SK-N-SH treated with all-trans-retinoic acid at 6 μM for 48 hours (cell line): ENCODE data around the gene DDX10.
A peak's percentile ranks its signal among the peaks of the same experiment; 100 is the strongest.

Experiments used
- ATAC-seq: fragments of 200-7000 bp; cut with Tn5 transposase; 3 replicates; pipeline ENCODE4 v1.9.1; 2020; ENCODE audit warnings: mild to moderate bottlenecking, moderate library complexity
- ARNTL ChIP-seq: fragments of 450-650 bp; formaldehyde crosslinking; IDR thresholded peaks from 2 replicates; pipeline ENCODE4 v1.5.0; 2020; ENCODE audit warnings: low read depth, mild to moderate bottlenecking, moderate library complexity, borderline replicate concordance
- CSDC2 ChIP-seq: fragments of 250-450 bp; sonication (Bioruptor Pico); IDR thresholded peaks from 2 replicates; pipeline ENCODE4 v1.5.0; 2020; ENCODE audit warnings: mild to moderate bottlenecking, moderate library complexity
- ESRRG ChIP-seq: fragments of 250-450 bp; sonication (Bioruptor Pico); IDR thresholded peaks from 2 replicates; pipeline ENCODE4 v1.6.1; 2021; ENCODE audit warnings: mild to moderate bottlenecking
- GLIS3 ChIP-seq: fragments of 250-450 bp; sonication (Bioruptor Pico); IDR thresholded peaks from 2 replicates; pipeline ENCODE4 v1.5.0; 2020; ENCODE audit warnings: mild to moderate bottlenecking, moderate library complexity
- ISL1 ChIP-seq: fragments of 250-450 bp; sonication (Bioruptor Pico); IDR thresholded peaks from 2 replicates; pipeline ENCODE4 v2.1.2; 2022; ENCODE audit warnings: mild to moderate bottlenecking, moderate library complexity
- OSR1 ChIP-seq: fragments of 250-450 bp; sonication (Bioruptor Pico); IDR thresholded peaks from 2 replicates; pipeline ENCODE4 v1.8.0; 2022; ENCODE audit warnings: moderate library complexity, mild to moderate bottlenecking, inconsistent platforms
- PPARA ChIP-seq: fragments of 250-450 bp; sonication (Bioruptor Pico); IDR thresholded peaks from 2 replicates; pipeline ENCODE4 v1.5.0; 2020; ENCODE audit warnings: mild to moderate bottlenecking, borderline replicate concordance
- RARB ChIP-seq: fragments of 250-450 bp; sonication (Bioruptor Pico); IDR thresholded peaks from 2 replicates; pipeline ENCODE4 v1.8.0; 2021; ENCODE audit warnings: mild to moderate bottlenecking, moderate library complexity
- SNAI2 ChIP-seq: fragments of 250-450 bp; sonication (Bioruptor Pico); IDR thresholded peaks from 2 replicates; pipeline ENCODE4 v1.5.0; 2020; ENCODE audit warnings: mild to moderate bottlenecking, moderate library complexity
- TCF4 ChIP-seq: fragments of 250-450 bp; sonication (Bioruptor Pico); IDR thresholded peaks from 2 replicates; pipeline ENCODE4 v1.8.0; 2021; ENCODE audit warnings: mild to moderate bottlenecking, moderate library complexity, borderline replicate concordance
- TOX ChIP-seq: fragments of 250-450 bp; sonication (Bioruptor Pico); IDR thresholded peaks from 2 replicates; pipeline ENCODE4 v1.8.0; 2021; ENCODE audit warnings: mild to moderate bottlenecking, moderate library complexity, borderline replicate concordance
- ZC3H10 ChIP-seq: fragments of 250-450 bp; sonication (Bioruptor Pico); IDR thresholded peaks from 2 replicates; pipeline ENCODE4 v1.5.1; 2021; ENCODE audit warnings: mild to moderate bottlenecking, moderate library complexity
- ZFP3 ChIP-seq: fragments of 250-450 bp; sonication (Bioruptor Pico); IDR thresholded peaks from 2 replicates; pipeline ENCODE4 v1.5.0; 2020; ENCODE audit warnings: mild to moderate bottlenecking, moderate library complexity
- ZFP30 ChIP-seq: fragments of 450-650 bp; formaldehyde crosslinking; IDR thresholded peaks from 2 replicates; pipeline ENCODE4 v1.5.0; 2022; ENCODE audit warnings: mild to moderate bottlenecking, moderate library complexity
- ZNF565 ChIP-seq: fragments of 450-650 bp; formaldehyde crosslinking; conservative IDR thresholded peaks from 2 replicates; pipeline ENCODE4 v1.5.0; 2020; ENCODE audit warnings: low read depth, mild to moderate bottlenecking, moderate library complexity
- ZNF70 ChIP-seq: fragments of 450-650 bp; formaldehyde crosslinking; IDR thresholded peaks from 2 replicates; pipeline ENCODE4 v1.5.0; 2020; ENCODE audit warnings: mild to moderate bottlenecking, moderate library complexity
- ZNF8 ChIP-seq: fragments of 450-650 bp; formaldehyde crosslinking; IDR thresholded peaks from 2 replicates; pipeline ENCODE4 v1.5.0; 2020; ENCODE audit warnings: mild to moderate bottlenecking, moderate library complexity
- TF ChIP-seq, protein P1 (sequence below): fragments of 250-450 bp; sonication (Bioruptor Pico); IDR thresholded peaks from 2 replicates; pipeline ENCODE4 v1.8.0; 2020; ENCODE audit warnings: mild to moderate bottlenecking, moderate library complexity, borderline replicate concordance
- TF ChIP-seq, protein P2 (sequence below): fragments of 250-450 bp; sonication (Bioruptor Pico); IDR thresholded peaks from 2 replicates; pipeline ENCODE4 v1.5.1; 2021; ENCODE audit warnings: mild to moderate bottlenecking, moderate library complexity
- TF ChIP-seq, protein P3 (sequence below): fragments of 250-450 bp; sonication (Bioruptor Pico); IDR thresholded peaks from 2 replicates; pipeline ENCODE4 v1.5.0; 2020; ENCODE audit warnings: mild to moderate bottlenecking, moderate library complexity
- TF ChIP-seq, protein P4 (sequence below): fragments of 250-450 bp; sonication (Bioruptor Pico); IDR thresholded peaks from 2 replicates; pipeline ENCODE4 v1.8.0; 2021; ENCODE audit warnings: low read depth, mild to moderate bottlenecking, moderate library complexity, borderline replicate concordance

The DDX10 gene

DNA sequence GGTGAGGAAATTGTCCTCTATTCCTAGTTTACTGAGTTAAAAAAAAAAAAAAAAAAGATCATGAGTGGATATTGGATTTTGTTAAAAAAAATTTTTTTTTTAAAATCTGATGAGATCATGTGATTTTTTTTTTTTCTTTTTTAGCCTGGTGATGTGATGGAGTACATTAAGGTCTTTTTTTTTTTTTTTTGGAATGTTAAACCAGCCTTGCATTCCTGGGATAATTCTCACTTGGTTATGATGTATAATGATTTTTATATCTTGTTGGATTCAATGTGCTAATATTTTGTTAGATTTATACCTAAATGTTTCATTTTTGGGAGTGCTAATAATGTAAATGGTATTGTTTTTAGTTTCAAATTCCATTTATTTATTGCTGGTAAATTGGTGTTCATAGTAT lies 43.3 kb downstream of the DDX10 start:
- TF ChIP-seq, protein P1, sequence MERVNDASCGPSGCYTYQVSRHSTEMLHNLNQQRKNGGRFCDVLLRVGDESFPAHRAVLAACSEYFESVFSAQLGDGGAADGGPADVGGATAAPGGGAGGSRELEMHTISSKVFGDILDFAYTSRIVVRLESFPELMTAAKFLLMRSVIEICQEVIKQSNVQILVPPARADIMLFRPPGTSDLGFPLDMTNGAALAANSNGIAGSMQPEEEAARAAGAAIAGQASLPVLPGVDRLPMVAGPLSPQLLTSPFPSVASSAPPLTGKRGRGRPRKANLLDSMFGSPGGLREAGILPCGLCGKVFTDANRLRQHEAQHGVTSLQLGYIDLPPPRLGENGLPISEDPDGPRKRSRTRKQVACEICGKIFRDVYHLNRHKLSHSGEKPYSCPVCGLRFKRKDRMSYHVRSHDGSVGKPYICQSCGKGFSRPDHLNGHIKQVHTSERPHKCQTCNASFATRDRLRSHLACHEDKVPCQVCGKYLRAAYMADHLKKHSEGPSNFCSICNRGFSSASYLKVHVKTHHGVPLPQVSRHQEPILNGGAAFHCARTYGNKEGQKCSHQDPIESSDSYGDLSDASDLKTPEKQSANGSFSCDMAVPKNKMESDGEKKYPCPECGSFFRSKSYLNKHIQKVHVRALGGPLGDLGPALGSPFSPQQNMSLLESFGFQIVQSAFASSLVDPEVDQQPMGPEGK = no peak
- TF ChIP-seq ZNF565 (CRISPR knock-in tag) = no peak
- TF ChIP-seq ESRRG (CRISPR knock-in tag) = no peak
- TF ChIP-seq ZC3H10 (CRISPR knock-in tag) = no peak
- no peak for TF ChIP-seq TOX (CRISPR knock-in tag)
- TF ChIP-seq, protein P2, sequence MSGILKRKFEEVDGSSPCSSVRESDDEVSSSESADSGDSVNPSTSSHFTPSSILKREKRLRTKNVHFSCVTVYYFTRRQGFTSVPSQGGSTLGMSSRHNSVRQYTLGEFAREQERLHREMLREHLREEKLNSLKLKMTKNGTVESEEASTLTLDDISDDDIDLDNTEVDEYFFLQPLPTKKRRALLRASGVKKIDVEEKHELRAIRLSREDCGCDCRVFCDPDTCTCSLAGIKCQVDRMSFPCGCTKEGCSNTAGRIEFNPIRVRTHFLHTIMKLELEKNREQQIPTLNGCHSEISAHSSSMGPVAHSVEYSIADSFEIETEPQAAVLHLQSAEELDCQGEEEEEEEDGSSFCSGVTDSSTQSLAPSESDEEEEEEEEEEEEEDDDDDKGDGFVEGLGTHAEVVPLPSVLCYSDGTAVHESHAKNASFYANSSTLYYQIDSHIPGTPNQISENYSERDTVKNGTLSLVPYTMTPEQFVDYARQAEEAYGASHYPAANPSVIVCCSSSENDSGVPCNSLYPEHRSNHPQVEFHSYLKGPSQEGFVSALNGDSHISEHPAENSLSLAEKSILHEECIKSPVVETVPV = no peak
- TF ChIP-seq OSR1 (CRISPR knock-in tag) = no peak
- TF ChIP-seq ZNF8 (CRISPR knock-in tag) = no peak
- no peak for TF ChIP-seq ZFP30 (CRISPR knock-in tag)
- TF ChIP-seq, protein P3, sequence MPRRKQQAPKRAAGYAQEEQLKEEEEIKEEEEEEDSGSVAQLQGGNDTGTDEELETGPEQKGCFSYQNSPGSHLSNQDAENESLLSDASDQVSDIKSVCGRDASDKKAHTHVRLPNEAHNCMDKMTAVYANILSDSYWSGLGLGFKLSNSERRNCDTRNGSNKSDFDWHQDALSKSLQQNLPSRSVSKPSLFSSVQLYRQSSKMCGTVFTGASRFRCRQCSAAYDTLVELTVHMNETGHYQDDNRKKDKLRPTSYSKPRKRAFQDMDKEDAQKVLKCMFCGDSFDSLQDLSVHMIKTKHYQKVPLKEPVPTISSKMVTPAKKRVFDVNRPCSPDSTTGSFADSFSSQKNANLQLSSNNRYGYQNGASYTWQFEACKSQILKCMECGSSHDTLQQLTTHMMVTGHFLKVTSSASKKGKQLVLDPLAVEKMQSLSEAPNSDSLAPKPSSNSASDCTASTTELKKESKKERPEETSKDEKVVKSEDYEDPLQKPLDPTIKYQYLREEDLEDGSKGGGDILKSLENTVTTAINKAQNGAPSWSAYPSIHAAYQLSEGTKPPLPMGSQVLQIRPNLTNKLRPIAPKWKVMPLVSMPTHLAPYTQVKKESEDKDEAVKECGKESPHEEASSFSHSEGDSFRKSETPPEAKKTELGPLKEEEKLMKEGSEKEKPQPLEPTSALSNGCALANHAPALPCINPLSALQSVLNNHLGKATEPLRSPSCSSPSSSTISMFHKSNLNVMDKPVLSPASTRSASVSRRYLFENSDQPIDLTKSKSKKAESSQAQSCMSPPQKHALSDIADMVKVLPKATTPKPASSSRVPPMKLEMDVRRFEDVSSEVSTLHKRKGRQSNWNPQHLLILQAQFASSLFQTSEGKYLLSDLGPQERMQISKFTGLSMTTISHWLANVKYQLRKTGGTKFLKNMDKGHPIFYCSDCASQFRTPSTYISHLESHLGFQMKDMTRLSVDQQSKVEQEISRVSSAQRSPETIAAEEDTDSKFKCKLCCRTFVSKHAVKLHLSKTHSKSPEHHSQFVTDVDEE (CRISPR knock-in tag) = no peak
- TF ChIP-seq ZNF70 (CRISPR knock-in tag) = no peak

DNA sequence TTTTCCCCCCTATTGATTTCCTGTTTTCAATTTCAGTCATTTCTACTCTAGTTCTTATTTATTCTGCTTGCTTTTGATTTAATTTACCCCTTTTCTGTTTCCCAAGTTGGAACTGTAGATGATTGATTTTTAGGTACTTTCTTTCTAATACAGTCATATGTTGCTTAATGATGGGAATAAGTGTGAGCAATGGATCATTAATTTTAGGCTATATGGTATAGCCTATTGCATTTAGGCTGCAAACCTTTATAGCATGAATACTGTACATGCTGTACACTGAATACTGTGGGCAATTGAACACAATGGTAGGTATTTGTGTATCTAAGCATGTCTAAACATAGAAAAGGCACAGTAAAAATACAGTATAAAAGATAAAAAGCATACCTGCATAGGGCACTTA lies 44.9 kb downstream of the DDX10 start:
- TF ChIP-seq ARNTL (CRISPR knock-in tag) = no peak
- no peak for TF ChIP-seq RARB (CRISPR knock-in tag)
- TF ChIP-seq ISL1 (CRISPR knock-in tag) = no peak
- no peak for TF ChIP-seq TOX (CRISPR knock-in tag)
- no peak for TF ChIP-seq PPARA
- TF ChIP-seq, protein P1 = no peak
- TF ChIP-seq SNAI2 (CRISPR knock-in tag) = no peak
- TF ChIP-seq CSDC2 (CRISPR knock-in tag) = no peak
- TF ChIP-seq, all 23 proteins: peak for 0
- no peak for ATAC-seq

More for the DNA sequence above, 43.3 kb downstream of the DDX10 start:
- ATAC-seq = no peak

DNA sequence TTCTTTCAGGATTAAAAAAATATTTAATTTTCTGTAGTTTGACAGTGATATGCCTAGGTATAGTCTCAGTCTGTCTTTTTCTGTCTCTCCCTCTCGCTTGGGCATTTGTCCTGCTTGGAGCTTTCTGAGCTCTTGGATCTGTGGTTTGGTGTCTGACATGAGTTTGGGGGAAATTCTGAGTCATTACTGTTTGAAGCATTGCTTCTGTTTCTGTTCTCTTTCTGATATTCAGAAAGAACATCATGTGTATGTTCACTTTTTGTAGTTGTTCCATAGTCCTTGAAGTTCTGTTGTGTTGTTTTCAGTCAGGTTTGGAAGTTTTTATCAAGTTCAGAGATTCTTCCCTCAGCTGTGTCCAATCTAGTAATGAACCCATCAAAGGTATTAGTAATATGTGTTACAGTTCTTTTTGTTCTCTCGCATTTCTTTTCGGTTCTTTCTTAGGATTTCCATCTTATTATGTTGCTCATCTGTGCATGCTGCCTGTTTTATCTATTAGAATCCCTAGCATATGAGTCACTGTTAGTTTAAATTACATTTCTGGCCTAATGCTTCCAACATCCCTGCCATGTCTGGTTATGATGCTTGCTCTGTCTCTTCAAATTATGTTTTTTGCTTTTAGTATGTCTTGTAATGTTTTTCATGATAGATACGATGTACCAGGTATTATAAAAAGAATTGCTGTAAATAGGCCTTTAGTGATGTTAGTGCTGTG lies 48.4 kb downstream of the DDX10 start:
- no peak for TF ChIP-seq ZC3H10 (CRISPR knock-in tag)
- no peak for TF ChIP-seq ZNF70 (CRISPR knock-in tag)
- TF ChIP-seq ZFP3 (CRISPR knock-in tag) = no peak
- TF ChIP-seq TCF4 (CRISPR knock-in tag) = no peak
- no peak for TF ChIP-seq ZFP30 (CRISPR knock-in tag)
- TF ChIP-seq CSDC2 (CRISPR knock-in tag) = no peak
- no peak for TF ChIP-seq ESRRG (CRISPR knock-in tag)
- ATAC-seq = peak; percentile 93

DNA sequence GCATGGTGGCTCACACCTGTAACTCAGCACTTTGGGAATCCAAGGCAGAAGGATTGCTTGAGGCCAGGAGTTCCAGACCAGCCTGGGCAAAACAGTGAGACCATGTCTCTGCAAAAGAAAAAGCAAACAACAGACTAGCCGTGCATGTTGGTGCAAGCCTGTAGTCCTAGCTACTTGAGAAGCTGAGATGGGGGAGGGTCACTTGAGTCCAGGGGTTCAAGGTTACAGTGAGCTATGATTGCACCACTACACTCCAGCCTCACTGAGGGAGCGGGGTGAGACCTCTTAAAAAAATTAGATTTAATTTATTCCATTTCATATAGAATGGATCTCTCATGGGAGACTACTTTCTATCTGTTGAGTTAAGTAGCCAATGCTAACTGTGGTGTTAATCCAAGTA lies 50.4 kb downstream of the DDX10 start:
- no peak for TF ChIP-seq ESRRG (CRISPR knock-in tag)
- no peak for ATAC-seq

DNA sequence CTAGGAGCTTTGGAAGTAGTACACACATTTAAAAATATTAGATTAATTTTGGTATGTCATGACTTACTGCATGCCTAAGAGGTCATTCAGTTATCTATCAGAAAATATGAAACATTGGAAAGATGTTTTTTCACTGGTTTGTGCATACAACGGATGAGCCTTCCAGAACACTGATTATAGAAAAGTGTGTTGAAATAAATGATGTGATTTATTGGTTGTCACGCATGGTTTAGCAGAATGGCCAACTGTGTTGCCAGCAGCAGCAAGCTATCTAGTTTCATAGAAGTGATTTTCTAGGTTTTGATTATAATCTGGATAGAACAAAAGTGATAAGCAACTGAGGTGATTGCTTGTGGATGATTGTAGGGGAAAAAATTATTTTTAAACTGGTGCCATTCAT lies 53.6 kb downstream of the DDX10 start:
- ATAC-seq = no peak
- TF ChIP-seq, protein P1 = no peak
- TF ChIP-seq ISL1 (CRISPR knock-in tag) = no peak
- TF ChIP-seq, protein P4, sequence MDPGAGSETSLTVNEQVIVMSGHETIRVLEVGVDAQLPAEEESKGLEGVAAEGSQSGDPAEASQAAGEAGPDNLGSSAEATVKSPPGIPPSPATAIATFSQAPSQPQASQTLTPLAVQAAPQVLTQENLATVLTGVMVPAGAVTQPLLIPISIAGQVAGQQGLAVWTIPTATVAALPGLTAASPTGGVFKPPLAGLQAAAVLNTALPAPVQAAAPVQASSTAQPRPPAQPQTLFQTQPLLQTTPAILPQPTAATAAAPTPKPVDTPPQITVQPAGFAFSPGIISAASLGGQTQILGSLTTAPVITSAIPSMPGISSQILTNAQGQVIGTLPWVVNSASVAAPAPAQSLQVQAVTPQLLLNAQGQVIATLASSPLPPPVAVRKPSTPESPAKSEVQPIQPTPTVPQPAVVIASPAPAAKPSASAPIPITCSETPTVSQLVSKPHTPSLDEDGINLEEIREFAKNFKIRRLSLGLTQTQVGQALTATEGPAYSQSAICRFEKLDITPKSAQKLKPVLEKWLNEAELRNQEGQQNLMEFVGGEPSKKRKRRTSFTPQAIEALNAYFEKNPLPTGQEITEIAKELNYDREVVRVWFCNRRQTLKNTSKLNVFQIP (CRISPR knock-in tag) = no peak
- TF ChIP-seq ZFP30 (CRISPR knock-in tag) = no peak
- no peak for TF ChIP-seq OSR1 (CRISPR knock-in tag)
- no peak for TF ChIP-seq GLIS3 (CRISPR knock-in tag)
- no peak for TF ChIP-seq SNAI2 (CRISPR knock-in tag)
- no peak for TF ChIP-seq ZFP3 (CRISPR knock-in tag)
- no peak for TF ChIP-seq ZC3H10 (CRISPR knock-in tag)
- no peak for TF ChIP-seq ZNF565 (CRISPR knock-in tag)
- no peak for TF ChIP-seq RARB (CRISPR knock-in tag)
